Ishikawa (cell line): ENCODE measurements around the gene ANKRD12.

Source experiments
- CEBPB ChIP-seq: IDR thresholded peaks from 2 replicates; pipeline ENCODE4 v1.6.1; 2012
- CREB1 ChIP-seq: IDR thresholded peaks from 2 replicates; pipeline ENCODE4 v1.6.1; 2012; ENCODE audit warnings: low read depth
- EGR1 ChIP-seq: IDR thresholded peaks from 2 replicates; pipeline ENCODE4 v1.6.1; 2012
- EP300 ChIP-seq: IDR thresholded peaks from 2 replicates; pipeline ENCODE4 v1.6.1; 2012; ENCODE audit warnings: borderline replicate concordance
- FOXM1 ChIP-seq: IDR thresholded peaks from 2 replicates; pipeline ENCODE4 v1.6.1; 2012; ENCODE audit warnings: low read depth, borderline replicate concordance
- NFIC ChIP-seq: IDR thresholded peaks from 2 replicates; pipeline ENCODE4 v1.6.1; 2012
- RAD21 ChIP-seq: IDR thresholded peaks from 2 replicates; pipeline ENCODE4 v1.6.1; 2012; ENCODE audit warnings: low read depth
- TAF1 ChIP-seq: IDR thresholded peaks from 2 replicates; pipeline ENCODE4 v1.6.1; 2012; ENCODE audit warnings: low read depth, mild to moderate bottlenecking
- TCF12 ChIP-seq: IDR thresholded peaks from 2 replicates; pipeline ENCODE4 v1.6.1; 2012; ENCODE audit warnings: low read depth
- TEAD4 ChIP-seq: IDR thresholded peaks from 2 replicates; pipeline ENCODE4 v1.6.1; 2012
- YY1 ChIP-seq: IDR thresholded peaks from 2 replicates; pipeline ENCODE4 v1.6.1; 2012; ENCODE audit warnings: low read depth
- ZBTB7A ChIP-seq: IDR thresholded peaks from 2 replicates; pipeline ENCODE4 v1.6.1; 2012; ENCODE audit warnings: low read depth
- TF ChIP-seq, protein P1 (sequence below): IDR thresholded peaks from 2 replicates; pipeline ENCODE4 v1.6.1; 2012; ENCODE audit warnings: low read depth, mild to moderate bottlenecking
- TF ChIP-seq, protein P2 (sequence below): IDR thresholded peaks from 2 replicates; pipeline ENCODE4 v1.6.1; 2012
- TF ChIP-seq, protein P3 (sequence below): IDR thresholded peaks from 2 replicates; pipeline ENCODE4 v1.6.1; 2012

The ANKRD12 gene

DNA sequence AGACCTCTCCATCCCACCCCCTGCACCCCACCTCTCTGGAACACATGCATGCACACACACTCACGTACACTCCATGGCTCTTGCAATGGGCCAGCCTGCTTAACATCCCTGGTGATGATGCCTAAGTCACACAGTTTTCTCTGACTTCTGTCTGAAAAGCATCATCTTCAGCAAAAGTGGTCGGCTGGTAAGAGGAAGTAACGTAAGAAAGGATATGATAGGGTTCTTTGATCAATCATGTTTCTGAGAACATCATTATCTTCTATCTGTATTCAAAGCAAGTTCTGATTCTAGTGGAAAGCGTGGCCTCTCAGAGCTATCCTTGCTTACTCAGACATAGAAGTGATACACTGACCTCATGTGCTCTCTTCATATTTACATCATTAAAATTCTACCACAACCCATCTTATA lies 45.5 kb upstream of the ANKRD12 start:
- TF ChIP-seq EP300: no peak

DNA sequence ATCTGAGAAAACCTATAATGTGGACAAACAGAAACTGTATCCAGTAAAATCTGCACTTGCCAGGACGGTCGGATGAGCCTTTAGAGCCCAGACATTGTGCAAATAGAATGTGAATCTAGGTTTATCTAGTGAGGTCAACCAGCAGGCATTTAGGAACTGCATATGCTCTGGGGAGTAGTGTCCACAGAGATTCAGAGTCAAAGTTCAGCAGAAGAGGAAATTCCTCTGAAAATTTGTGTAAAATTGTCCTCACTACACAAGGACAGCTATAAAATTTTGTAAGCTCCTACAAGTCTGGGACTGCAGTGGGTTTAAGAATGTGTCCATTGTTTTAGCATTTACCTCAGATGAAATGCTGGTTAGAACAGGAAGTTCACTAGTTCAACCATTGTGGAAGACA lies 43.9 kb upstream of the ANKRD12 start:
- TF ChIP-seq TCF12: no peak
- TF ChIP-seq YY1: no peak
- no peak for TF ChIP-seq TAF1
- TF ChIP-seq ZBTB7A: no peak
- no peak for TF ChIP-seq CREB1
- no peak for TF ChIP-seq CEBPB
- no peak for TF ChIP-seq EGR1
- TF ChIP-seq, protein P1, sequence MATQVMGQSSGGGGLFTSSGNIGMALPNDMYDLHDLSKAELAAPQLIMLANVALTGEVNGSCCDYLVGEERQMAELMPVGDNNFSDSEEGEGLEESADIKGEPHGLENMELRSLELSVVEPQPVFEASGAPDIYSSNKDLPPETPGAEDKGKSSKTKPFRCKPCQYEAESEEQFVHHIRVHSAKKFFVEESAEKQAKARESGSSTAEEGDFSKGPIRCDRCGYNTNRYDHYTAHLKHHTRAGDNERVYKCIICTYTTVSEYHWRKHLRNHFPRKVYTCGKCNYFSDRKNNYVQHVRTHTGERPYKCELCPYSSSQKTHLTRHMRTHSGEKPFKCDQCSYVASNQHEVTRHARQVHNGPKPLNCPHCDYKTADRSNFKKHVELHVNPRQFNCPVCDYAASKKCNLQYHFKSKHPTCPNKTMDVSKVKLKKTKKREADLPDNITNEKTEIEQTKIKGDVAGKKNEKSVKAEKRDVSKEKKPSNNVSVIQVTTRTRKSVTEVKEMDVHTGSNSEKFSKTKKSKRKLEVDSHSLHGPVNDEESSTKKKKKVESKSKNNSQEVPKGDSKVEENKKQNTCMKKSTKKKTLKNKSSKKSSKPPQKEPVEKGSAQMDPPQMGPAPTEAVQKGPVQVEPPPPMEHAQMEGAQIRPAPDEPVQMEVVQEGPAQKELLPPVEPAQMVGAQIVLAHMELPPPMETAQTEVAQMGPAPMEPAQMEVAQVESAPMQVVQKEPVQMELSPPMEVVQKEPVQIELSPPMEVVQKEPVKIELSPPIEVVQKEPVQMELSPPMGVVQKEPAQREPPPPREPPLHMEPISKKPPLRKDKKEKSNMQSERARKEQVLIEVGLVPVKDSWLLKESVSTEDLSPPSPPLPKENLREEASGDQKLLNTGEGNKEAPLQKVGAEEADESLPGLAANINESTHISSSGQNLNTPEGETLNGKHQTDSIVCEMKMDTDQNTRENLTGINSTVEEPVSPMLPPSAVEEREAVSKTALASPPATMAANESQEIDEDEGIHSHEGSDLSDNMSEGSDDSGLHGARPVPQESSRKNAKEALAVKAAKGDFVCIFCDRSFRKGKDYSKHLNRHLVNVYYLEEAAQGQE: no peak
- no peak for TF ChIP-seq RAD21
- TF ChIP-seq, protein P2, sequence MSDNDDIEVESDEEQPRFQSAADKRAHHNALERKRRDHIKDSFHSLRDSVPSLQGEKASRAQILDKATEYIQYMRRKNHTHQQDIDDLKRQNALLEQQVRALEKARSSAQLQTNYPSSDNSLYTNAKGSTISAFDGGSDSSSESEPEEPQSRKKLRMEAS: no peak
- no peak for TF ChIP-seq FOXM1
- TF ChIP-seq NFIC: no peak
- TF ChIP-seq TEAD4: no peak

DNA sequence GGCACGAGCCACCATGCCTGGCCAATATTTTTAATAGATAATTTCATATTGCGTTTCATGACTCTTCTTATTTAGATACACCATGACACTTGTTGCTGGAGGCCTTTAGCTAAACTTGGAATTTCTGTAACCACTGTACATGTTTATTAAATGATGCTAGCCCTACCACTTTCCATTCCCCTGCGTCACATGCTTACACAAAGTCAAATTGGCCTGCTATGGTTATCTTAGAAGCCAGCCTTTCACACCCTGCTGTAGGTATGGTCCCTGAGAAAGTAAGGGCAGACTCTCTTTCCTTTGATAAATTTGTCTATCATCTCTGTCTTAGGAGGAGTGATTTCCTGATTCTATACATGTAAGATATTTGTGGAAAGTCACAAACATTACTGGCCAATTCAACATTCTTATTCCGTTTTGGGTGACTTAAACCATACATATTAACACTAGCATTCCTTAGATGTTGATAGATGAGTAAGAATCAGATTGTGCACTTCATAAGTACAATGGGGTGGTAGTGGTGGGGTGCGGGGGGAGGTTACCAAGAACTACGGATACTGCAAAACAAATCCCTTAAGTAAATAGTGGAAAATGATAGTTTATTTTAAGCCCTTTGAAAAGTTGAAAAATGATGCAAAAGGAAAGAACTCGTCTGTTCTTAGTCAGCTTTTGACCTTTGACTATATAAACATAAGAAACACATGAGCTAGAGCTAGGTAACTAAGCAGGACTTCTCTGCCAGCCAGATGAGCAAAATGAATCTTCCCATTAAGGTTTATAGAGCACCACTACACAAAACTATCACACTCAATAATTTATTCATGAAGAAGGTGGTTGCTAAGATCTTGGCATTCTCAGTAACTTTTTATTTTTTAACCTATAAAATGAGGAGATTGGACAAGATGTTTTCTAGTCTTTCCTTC lies 42.0 kb upstream of the ANKRD12 start:
- TF ChIP-seq FOXM1: no peak

DNA sequence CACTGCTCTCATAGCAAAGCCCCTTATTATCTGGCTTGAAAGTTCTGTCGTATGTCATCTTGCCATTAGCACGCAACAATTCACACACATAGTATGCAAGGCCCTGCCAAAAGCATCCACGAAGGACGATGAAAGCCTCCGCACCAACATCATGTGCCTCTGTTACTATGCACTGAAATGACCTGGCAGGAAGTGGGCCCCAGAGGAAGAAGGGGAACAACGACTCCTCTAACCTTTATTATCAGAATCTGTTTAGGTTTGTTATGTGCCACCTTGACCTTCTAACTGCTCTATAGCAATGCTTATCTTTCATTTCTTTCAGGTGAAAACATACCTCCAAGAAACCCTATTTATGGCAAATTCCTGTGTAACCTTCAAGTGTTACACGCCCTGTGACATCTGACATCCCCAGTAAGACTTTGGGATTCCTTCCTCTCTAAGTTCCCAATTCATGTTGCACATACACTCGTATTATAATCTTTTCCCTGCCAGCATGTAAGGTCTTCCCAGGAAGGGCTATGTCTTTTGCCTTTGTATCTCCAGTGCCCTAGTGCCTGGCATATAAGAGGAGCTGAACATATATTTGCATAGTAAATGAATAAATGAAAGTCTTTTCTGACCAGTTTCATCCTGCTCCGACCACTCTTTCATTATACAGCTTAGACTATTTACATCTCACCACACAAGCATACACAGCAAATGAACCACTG lies 41.1 kb upstream of the ANKRD12 start:
- TF ChIP-seq CEBPB (no peak), TEAD4 (no peak), CREB1 (no peak), FOXM1 (no peak), TCF12 (no peak), TAF1 (no peak)
- TF ChIP-seq, protein P2: no peak

DNA sequence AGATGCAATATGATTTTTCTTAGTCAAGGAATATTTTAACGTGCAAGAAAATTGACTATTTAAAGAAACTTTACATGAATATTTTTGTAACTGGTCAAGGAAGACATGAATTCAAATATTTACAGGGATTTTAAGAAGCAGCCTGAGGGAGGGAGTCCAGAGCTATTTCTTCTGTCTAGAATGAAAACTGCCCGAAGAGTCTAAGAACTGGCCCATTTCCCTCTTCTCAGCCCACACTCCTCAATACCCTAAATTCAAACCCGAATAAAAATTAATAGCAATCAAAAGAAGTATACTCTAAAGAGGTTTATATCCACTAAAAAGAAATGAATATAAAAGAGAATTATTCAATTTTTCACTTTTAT lies 40.6 kb upstream of the ANKRD12 start:
- TF ChIP-seq, protein P3, sequence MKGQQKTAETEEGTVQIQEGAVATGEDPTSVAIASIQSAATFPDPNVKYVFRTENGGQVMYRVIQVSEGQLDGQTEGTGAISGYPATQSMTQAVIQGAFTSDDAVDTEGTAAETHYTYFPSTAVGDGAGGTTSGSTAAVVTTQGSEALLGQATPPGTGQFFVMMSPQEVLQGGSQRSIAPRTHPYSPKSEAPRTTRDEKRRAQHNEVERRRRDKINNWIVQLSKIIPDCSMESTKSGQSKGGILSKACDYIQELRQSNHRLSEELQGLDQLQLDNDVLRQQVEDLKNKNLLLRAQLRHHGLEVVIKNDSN: no peak
- TF ChIP-seq TEAD4 (no peak), EP300 (no peak), NFIC (no peak), ZBTB7A (no peak), TAF1 (no peak), CEBPB (no peak), EGR1 (no peak), TCF12 (no peak), RAD21 (no peak), FOXM1 (no peak), CREB1 (no peak), YY1 (no peak)
- TF ChIP-seq, protein P2: no peak
- TF ChIP-seq, protein P1: no peak

DNA sequence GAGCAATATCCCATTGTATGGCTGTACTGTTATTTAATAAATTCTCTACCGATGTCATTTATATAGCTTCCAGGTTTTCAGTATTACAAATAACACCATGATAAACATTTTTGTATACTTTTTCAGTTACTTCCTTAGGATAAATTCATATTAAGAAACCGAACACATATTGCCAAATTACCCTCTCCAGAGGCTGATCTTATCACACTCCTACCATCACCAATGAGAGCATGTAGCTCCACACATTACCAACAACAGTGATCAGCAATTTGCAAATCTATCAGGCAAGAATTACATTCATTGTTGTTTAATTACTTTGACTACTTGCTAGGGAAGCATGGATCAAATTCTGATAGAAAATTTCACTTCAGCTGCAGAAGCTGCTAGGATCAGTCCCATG lies 39.9 kb upstream of the ANKRD12 start:
- TF ChIP-seq EP300: no peak
- TF ChIP-seq EGR1: no peak
- TF ChIP-seq FOXM1: no peak
- no peak for TF ChIP-seq ZBTB7A
- TF ChIP-seq, protein P3: no peak
- TF ChIP-seq, protein P2: no peak
- no peak for TF ChIP-seq TCF12
- no peak for TF ChIP-seq TAF1
- TF ChIP-seq TEAD4: no peak
- TF ChIP-seq CEBPB: no peak
- TF ChIP-seq, protein P1: no peak
- no peak for TF ChIP-seq YY1
- no peak for TF ChIP-seq CREB1
- TF ChIP-seq NFIC: no peak
- TF ChIP-seq RAD21: no peak
